Measurements from ENCODE around the gene TMEM243. TPM values are rescaled to one million over a fixed set of nuclear protein-coding genes. Genes with fewer than 3 reads are reported as not detected.

The TMEM243 gene
- polyA plus RNA-seq, 1 donor from 2014 or later, result 3.7 TPM

- peak overlapping the region; percentile 81 for H3K4me3 ChIP-seq (ENCODE audit: low read length)
- H3K9ac ChIP-seq (ENCODE audit: low read length), result peak overlapping the region; percentile 97
- H3K36me3 ChIP-seq (ENCODE audit: insufficient read depth, low read length), result no peaks in the 10 kb centered on the region
- H2AFZ ChIP-seq (ENCODE audit: low read depth, low read length), result peak overlapping the region; percentile 75
- H3K79me2 ChIP-seq (replicated peaks; ENCODE audit: insufficient read depth, low read length), result peaks cover 54% of the 10 kb centered on the region
- TF ChIP-seq SMC3 (conservative IDR thresholded peaks at IDR 0.05; ENCODE audit: poor library complexity) (no peak), RAD21 (conservative IDR thresholded peaks at IDR 0.05) (no peak), EP300 (conservative IDR thresholded peaks at IDR 0.05; ENCODE audit: poor library complexity, severe bottlenecking) (no peak), TAF1 (IDR thresholded peaks at IDR 0.05; ENCODE audit: low read depth) (no peak), REST (IDR thresholded peaks at IDR 0.05; ENCODE audit: borderline replicate concordance) (no peak), POLR2AphosphoS5 (IDR thresholded peaks at IDR 0.05) (no peak), CTCF (IDR thresholded peaks at IDR 0.05; ENCODE audit: poor library complexity, severe bottlenecking) (no peak), MXI1 (conservative IDR thresholded peaks at IDR 0.05; ENCODE audit: poor library complexity, severe bottlenecking) (no peak), EZH2 (IDR thresholded peaks at IDR 0.05; ENCODE audit: borderline replicate concordance, insufficient read depth, low read length, poor library complexity, severe bottlenecking) (no peak)
- H3F3A ChIP-seq (ENCODE audit: insufficient read depth, low read length, poor library complexity, severe bottlenecking), result peaks cover 3% of the 10 kb centered on the region
- no peaks in the 10 kb centered on the region for H3K9me3 ChIP-seq (ENCODE audit: low read length)
- H4K20me1 ChIP-seq (ENCODE audit: insufficient read depth), result no peaks in the 10 kb centered on the region
- H3K9me2 ChIP-seq (ENCODE audit: insufficient read depth, low read length), result no peaks in the 10 kb centered on the region
- H3K27me3 ChIP-seq (ENCODE audit: insufficient read depth, low read depth, low read length), result no peaks in the 10 kb centered on the region
- peak overlapping the region; percentile 80 for H3K4me2 ChIP-seq (ENCODE audit: low read length)
- peak overlapping the region; percentile 94 for H3K27ac ChIP-seq (ENCODE audit: low read length)
Observed at GRCh38 chr7:87152897-87153641, 66.5 kb downstream of the TMEM243 start.

- Histone ChIP-seq H3K79me2 (replicated peaks; ENCODE audit: insufficient read depth, low read length) (peaks cover 46% of the 10 kb centered on the region), H3K4me2 (ENCODE audit: low read length) (peak within 1 kb of the TSS; percentile 89), H4K20me1 (ENCODE audit: insufficient read depth) (no peaks in the 10 kb centered on the region), H3K27me3 (ENCODE audit: insufficient read depth, low read depth, low read length) (no peaks in the 10 kb centered on the region), H3K9me3 (ENCODE audit: low read length) (no peaks in the 10 kb centered on the region), H3K9me2 (ENCODE audit: insufficient read depth, low read length) (no peaks in the 10 kb centered on the region), H3K4me3 (ENCODE audit: low read length) (peak within 1 kb of the TSS; percentile 81), H2AFZ (ENCODE audit: low read depth, low read length) (peak within 1 kb of the TSS; percentile 75), H3F3A (ENCODE audit: insufficient read depth, low read length, poor library complexity, severe bottlenecking) (peaks cover 3% of the 10 kb centered on the region), H3K36me3 (ENCODE audit: insufficient read depth, low read length) (no peaks in the 10 kb centered on the region), H3K9ac (ENCODE audit: low read length) (peak within 1 kb of the TSS; percentile 97), H3K27ac (ENCODE audit: low read length) (peak within 1 kb of the TSS; percentile 94)
- TF ChIP-seq RAD21 (conservative IDR thresholded peaks at IDR 0.05), result peak; percentile 13
- TF ChIP-seq TAF1 (IDR thresholded peaks at IDR 0.05; ENCODE audit: low read depth), result peak; percentile 92
- peak; percentile 58 for TF ChIP-seq SMC3 (conservative IDR thresholded peaks at IDR 0.05; ENCODE audit: poor library complexity)
- peak; percentile 24 for TF ChIP-seq CTCF (IDR thresholded peaks at IDR 0.05; ENCODE audit: poor library complexity, severe bottlenecking)
- no peak for TF ChIP-seq EZH2 (IDR thresholded peaks at IDR 0.05; ENCODE audit: borderline replicate concordance, insufficient read depth, low read length, poor library complexity, severe bottlenecking)
- TF ChIP-seq EP300 (conservative IDR thresholded peaks at IDR 0.05; ENCODE audit: poor library complexity, severe bottlenecking), result peak; percentile 75
- peak; percentile 86 for TF ChIP-seq REST (IDR thresholded peaks at IDR 0.05; ENCODE audit: borderline replicate concordance)
- peak; percentile 76 for TF ChIP-seq POLR2AphosphoS5 (IDR thresholded peaks at IDR 0.05)
- peak; percentile 100 for TF ChIP-seq MXI1 (conservative IDR thresholded peaks at IDR 0.05; ENCODE audit: poor library complexity, severe bottlenecking)
Observed at GRCh38 chr7:87152112-87152896, 67.2 kb downstream of the TMEM243 start, which contains the start of gene DMTF1. TSS of gene DMTF1 (plus strand) at chr7:87152453. CDS start at chr7:87164942, 12,489 bp downstream.
